A549 (cell line): ENCODE measurements around the gene SF3A1.

ENCODE experiments used
- BCL3 ChIP-seq: fragments of >200 bp; sonication (Bioruptor Twin); formaldehyde crosslinking; IDR thresholded peaks from 3 replicates; pipeline ENCODE4 v1.6.1; 2016
- CEBPB ChIP-seq, 2 experiments: fragments of >200 bp in 1 of 2; sonication (Bioruptor Twin) in 1 of 2; formaldehyde crosslinking in 1 of 2; IDR thresholded peaks; 2 replicates each; pipeline ENCODE4 v1.6.1; 2012 to 2016
- CTCF ChIP-seq: fragments of >200 bp; sonication (Bioruptor Twin); formaldehyde crosslinking; IDR thresholded peaks from 3 replicates; pipeline ENCODE4 v1.5.1; 2016
- EP300 ChIP-seq, 2 experiments: fragments of >200 bp; sonication (Bioruptor Twin); formaldehyde crosslinking; IDR thresholded peaks; 2 replicates in 1 of 2; 3 replicates in 1 of 2; pipeline ENCODE4 v1.6.1; 2016 to 2017
- GATA3 ChIP-seq: IDR thresholded peaks from 2 replicates; pipeline ENCODE4 v1.6.1; 2012; ENCODE audit warnings: borderline replicate concordance
- HMGXB4 ChIP-seq: fragments of 250-450 bp; sonication (Bioruptor Pico); IDR thresholded peaks from 2 replicates; pipeline ENCODE4 v1.5.0; 2021; ENCODE audit warnings: mild to moderate bottlenecking, moderate library complexity, borderline replicate concordance
- MAFK ChIP-seq: fragments of 450-650 bp; IDR thresholded peaks from 2 replicates; pipeline ENCODE4 v1.6.1; 2014; ENCODE audit not compliant: partially characterized antibody
- NR3C1 ChIP-seq: fragments of >200 bp; sonication (Bioruptor Twin); formaldehyde crosslinking; IDR thresholded peaks from 3 replicates; pipeline ENCODE4 v1.6.1; 2017
- POLR2A ChIP-seq: IDR thresholded peaks from 2 replicates; pipeline ENCODE4 v1.6.1; 2012; ENCODE audit warnings: mild to moderate bottlenecking, low read length
- REST ChIP-seq: fragments of 200-600 bp; sonication (generic); IDR thresholded peaks from 2 replicates; pipeline ENCODE4 v1.6.1; 2016; ENCODE audit warnings: antibody characterized with exemption, mild to moderate bottlenecking, moderate library complexity
- RFX5 ChIP-seq: fragments of 450-650 bp; IDR thresholded peaks from 2 replicates; pipeline ENCODE4 v1.7.1; 2014; ENCODE audit warnings: antibody characterized with exemption, mild to moderate bottlenecking, moderate library complexity
- USF2 ChIP-seq: fragments of 450-650 bp; IDR thresholded peaks from 2 replicates; pipeline ENCODE4 v1.6.1; 2014; ENCODE audit warnings: antibody characterized with exemption

GRCh38 chr22:30305906-30306626 lies 50.6 kb downstream of the SF3A1 start:
- TF ChIP-seq BCL3: no peak
- no peak for TF ChIP-seq POLR2A
- no peak for TF ChIP-seq CTCF
- TF ChIP-seq CEBPB (IDR thresholded peaks at IDR 0.05): no peak
- TF ChIP-seq HMGXB4 (CRISPR knock-in tag): no peak
- TF ChIP-seq EP300 (IDR thresholded peaks at IDR 0.05): no peak
- no peak for TF ChIP-seq REST
- TF ChIP-seq RFX5: no peak
- TF ChIP-seq NR3C1: no peak
- no peak for TF ChIP-seq USF2
- TF ChIP-seq MAFK: no peak
- no peak for TF ChIP-seq GATA3
